ENCODE measurements around the gene ZNF660.
"Not testable (repeated sequence)": the region's sequence is repeated elsewhere in the genome, so short reads cannot be mapped to it uniquely, and the experiment has no call there.

Gene ZNF660

DNA sequence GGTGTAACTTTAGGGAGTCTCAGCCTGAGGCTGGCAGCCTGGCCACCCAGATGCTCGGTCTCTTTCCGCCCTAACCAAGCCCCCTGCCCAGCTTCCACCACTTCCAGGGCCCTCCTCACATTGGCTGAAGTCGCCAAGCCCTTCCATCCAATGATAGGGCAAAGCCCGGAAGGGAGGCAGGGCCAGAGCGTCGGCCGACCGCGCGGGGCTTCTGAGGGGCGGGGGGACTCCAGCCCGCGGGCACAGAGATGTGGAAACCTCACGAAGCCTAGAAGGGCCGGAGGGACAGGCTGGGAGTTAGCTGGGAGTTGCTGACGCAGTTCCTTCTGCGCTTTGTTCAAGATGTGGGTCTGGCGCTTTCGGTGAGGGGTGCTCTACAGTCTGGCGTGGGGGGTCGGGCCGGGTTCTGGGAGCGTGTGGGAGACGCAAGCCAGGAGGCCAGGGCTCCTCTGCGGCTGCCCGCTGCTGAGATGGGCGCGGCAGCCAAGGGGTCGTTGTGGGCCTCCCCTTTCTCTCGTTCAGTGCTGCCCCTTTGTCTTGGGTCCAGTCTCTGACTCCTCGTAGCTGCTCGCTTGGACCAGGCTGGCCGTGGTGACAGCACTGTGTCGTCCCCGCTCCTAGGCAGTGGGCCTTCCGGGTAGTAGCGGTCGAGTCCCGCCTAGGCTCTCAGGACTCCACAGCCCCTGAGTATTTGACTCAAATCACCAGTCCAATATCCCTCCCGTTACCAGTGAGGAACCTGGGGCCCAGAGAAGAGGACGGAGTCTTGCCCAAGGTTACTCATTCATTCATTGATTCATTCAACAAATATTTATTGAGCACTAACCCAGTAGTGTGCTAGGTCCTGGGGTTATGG, at the start of gene ZNF660:
TSS of gene ZNF660 (plus strand) at position 319 of the 856 bp plus-strand sequence. CDS start 9,230 bp downstream, outside the sequence.
- no peak for DNase-seq (ENCODE audit: low spot score)

DNA sequence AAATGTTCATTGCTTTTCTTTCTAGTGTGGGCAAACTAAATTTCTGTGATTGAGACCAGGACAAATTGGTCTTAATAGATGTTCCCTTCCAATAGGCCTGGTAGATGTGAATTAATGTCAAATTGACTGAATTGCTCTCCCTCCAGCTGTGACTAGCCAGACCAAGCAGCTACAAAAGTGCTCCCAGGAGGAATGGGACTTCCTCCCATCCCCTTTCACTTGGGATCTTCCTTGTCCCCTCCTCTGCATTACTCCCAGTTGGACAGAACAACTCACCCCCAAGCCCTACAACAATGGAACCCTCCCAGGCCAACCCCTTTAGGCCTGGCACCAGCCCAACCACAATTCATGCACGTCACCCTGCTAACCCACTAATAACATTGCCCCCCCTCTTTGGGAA, 49.4 kb upstream of the ZNF660 start:
- no peak for DNase-seq (ENCODE audit: low spot score)

DNA sequence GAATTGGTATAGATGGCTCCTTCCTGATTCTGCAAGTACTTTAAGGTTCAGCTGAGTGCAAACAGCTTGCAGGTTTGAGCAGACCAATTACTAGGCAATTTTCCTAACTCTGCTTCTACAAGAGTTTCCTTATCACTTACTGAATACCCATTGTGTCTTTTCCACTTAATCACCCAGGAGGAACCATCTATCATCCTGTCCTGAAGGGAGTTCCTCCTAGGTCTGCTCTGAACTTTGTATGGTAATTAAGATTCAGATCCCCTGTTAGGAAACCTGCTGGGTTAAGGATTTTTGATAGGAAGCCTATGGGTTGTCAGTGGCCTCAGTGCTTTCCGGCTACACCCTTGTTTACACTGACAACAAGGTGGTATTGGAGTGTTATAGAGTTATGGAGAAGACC, 40.0 kb upstream of the ZNF660 start:
- not testable (repeated sequence) for DNase-seq (ENCODE audit: low spot score)

DNA sequence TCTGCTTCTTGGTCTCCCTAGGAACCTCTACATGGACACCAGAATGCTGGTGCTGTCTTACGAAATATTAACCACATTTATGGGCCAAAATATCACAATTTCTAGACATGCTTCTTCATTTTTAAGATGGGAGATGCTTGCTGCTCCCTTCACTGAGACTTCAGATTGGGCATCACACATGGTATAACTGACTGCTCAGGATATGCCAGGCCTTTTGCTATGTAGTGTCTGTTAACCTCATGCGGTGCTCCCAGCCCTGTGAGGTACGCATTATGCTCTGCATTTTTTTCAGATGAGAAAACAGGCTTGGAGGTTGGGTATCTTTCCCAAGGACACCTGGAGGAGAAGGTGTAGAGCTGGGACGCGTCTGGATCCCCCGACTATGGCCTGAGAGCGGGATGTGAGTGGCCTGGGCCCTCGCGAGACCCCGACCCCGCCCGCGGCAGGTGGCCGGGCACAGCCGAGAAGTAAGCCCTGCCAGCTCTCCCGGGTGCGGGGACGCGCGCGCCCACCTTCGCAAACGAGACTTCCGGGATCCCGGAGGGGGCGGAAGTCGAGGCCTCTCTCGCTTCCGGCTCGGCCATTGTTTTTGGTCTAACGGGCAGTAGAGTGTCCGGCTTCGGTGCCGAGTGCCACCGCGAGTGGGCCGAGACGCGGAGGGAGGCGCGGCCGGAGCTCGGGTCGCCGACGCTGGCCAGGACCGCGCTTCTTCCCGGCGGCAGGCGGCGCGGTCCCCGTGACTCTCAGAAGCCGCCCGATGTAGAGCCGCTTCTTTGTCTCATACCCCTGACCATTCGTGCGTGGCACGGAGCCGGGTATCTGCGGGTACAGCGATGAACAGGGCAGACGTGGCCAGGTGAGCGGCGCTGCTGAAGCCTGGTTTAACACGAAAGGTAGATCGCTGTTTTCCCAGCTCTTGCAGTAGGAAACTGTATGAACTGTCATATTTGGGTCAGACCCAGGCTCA, 29.9 kb upstream of the ZNF660 start, which contains the start of gene ZKSCAN7:
TSS of gene ZKSCAN7 (plus strand) at position 568 of the 967 bp plus-strand sequence. CDS start 1,855 bp downstream, outside the sequence.
- no peak for DNase-seq (ENCODE audit: low spot score)

DNA sequence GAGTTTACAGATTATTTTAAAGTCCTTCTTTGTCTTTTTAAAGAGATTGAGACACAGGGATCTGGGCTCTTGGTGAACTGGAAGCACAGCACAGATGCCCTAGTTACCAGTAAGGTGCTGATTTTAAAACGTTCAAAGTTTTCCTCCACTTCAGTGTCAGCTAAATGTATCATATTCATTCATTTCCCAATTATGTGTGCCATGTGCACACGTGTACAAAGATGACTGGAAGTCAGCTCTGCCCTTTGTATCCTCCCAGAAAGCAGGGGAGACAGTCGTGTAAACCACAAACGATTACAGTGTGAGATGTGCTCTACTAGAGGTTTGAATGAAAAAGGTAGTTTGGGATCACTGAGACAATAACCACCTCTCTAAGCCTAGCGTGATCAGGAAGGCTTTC, 29.0 kb upstream of the ZNF660 start:
- no peak for DNase-seq (ENCODE audit: low spot score)

DNA sequence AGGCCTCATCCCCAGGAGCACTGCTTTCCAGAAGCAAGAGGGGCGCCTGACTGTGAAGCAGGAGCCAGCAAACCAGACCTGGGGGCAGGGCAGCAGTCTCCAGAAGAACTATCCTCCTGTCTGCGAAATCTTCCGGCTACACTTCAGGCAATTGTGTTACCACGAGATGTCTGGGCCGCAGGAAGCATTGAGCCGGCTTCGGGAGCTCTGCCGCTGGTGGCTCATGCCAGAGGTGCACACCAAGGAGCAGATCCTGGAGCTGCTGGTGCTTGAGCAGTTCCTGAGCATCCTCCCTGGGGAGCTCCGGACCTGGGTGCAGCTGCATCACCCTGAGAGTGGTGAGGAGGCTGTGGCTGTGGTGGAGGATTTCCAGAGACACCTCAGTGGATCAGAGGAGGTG, 27.7 kb upstream of the ZNF660 start:
- DNase-seq (ENCODE audit: low spot score), result no peak

DNA sequence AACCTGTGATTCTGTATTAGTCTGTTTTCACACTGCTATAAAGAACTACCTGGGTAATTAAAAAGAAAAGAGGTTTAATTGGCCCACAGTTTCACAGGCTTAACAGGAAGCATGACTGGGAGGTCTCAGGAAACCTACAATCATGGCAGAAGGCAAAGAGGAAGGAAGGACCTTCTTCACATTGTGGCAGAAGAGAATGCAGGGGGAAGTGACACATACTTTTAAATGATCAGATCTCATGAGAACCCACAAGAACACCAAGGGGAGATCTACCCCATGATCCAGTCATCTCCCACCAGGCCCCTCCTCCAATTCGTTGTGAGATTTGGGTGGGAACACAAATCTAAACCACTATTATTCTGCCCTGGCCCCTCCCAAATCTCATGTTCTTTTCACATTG, 23.7 kb upstream of the ZNF660 start:
- DNase-seq (ENCODE audit: low spot score), result no peak

DNA sequence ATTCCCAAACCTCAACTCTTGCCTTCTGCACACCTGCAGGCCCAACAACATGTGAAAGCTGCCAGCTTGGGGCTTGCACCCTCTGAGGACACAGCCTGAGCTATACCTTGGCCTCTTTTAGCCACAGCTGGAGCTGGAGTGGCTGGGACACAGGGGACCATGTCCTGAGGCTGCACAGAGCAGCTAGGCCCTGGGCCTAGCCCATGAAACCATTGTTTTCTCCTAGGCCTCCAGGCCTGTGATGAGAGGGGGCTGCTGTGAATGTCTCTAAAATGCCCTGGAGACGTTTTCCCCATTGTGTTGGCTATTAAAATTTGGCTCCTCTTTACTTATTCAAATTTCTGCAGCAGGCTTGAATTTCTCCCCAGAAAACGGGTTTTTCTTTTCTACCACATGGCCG, 22.6 kb upstream of the ZNF660 start:
- DNase-seq (ENCODE audit: low spot score), result no peak

DNA sequence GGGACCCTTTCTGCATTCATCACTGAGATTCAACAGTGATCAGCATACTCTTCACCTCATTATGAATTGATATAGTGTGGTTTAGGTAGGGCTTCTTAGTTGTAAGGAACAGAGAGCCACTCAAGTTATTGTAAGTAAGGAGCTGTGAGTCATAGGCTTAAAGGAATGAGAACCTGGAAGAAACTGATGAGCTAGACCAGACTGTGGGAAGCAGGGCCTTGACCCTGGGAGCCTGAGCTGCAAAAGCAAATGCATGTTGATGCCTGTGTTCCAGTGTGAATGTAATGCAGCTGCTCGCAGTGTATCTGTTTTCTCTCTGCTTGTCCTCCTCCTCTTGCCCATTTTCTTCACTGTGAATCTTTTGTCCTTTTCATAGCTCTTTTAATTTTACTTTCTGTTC, 16.2 kb upstream of the ZNF660 start:
- no peak for DNase-seq (ENCODE audit: low spot score)

DNA sequence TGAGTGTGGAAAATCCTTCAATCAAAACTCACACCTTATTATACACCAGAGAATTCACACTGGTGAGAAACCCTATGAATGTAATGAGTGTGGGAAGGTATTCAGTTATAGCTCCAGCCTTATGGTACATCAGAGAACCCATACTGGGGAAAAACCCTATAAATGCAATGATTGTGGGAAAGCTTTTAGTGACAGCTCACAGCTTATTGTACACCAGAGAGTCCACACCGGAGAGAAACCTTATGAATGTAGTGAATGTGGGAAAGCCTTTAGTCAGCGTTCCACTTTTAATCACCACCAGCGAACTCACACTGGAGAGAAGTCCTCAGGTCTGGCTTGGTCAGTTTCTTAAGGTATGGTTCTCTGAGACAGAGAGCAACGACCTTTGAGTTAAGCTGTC, 13.7 kb upstream of the ZNF660 start:
- DNase-seq (ENCODE audit: low spot score), result no peak

DNA sequence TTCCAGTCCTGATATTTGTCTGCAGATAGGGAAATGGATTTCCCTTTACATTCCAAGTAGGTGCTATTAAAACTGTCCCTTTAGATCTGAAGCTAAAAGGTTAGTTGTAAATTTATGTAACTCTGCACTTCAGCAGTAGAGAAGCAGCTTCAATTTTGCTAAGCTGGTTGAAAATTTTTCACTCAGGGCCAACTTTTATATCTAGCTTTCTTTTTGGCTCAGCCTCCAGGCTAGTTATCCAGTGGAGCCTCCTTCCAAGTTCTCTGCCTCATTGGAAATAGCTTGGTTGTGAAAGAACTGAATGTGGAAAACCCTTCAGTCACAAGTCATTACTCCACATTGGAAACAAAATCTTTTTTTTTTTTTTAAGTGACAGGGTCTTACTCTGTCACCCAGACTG, 8.2 kb upstream of the ZNF660 start:
- DNase-seq (ENCODE audit: low spot score), result no peak

DNA sequence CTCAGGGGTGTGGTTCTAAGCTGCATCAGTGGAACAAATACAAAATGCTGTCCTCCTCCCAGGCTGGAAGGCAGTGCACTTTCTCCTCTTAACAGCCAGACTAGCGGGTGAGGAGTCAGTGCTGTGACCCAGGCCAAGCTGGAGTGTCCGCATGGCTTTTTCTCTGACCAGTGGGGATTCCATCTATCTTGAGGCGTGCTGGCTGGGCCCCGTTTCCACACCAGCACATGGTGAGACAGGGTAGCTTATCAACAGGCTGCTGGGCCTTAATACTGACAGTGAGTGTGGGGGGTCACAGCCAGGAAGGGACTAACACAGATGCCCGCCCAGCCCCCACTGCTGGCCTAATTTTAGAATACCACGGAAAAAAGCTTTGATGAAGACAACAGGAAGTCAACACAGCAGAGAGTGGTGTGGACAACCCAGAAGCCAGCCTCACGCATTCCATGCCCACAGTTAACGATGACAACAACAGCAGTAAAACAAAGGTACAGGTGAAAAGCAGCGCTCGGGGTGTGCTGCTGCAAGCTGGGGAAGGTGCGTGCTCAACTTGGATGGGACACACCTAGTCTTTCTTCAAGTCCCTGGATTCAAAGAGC, 7.3 kb upstream of the ZNF660 start:
- not testable (repeated sequence) for DNase-seq (ENCODE audit: low spot score)

DNA sequence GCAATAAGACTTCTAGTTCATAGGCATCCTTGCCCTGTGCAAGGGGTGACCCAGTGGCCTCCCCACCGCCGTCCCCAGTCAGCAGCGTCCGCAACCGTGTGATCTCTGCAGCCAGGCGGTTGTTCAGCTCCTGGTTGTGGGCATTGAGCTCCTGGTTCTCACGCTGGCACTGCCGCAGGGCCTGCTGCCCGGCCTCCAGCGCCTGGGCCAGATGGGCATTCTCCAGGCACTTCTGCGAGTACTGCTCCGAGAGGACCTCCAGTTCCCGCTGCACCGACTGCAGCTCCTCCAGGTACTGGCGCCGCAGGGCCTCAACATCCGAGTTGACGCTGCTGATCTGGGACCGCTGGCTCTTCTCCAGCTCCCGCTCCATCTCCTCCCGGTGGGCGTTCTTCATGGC, 6.4 kb upstream of the ZNF660 start:
- DNase-seq (ENCODE audit: low spot score), result not testable (repeated sequence)

DNA sequence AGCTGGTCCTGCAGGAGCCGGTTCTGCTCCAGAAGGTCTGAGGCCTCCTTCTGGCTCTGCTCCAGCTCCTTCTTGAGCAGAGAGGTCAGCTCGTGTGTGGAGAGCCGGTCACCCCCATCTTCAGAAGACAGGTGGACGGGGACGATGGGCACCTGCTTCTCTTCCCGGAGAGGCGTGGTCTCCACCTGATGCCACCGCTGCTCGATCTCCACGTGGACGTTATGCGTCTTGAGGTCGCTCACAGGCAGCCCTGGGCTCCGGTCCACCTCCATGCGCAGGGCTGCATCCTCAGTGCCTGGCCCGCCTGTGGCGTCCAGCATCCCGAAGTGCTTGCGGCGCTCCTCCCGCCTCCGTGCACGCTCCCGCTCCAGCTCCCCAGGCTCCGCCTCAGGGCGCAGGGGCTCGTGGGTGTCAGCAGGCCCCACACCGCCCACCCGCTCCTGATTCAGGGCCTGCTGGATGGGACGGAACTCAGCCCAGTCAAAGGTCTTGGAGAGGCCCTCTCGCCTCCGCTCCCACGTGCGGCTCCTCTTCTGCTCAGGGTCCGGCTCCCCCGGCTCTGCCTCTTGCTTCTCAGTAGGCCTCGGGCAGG, 5.7 kb upstream of the ZNF660 start:
- not testable (repeated sequence) for DNase-seq (ENCODE audit: low spot score)

DNA sequence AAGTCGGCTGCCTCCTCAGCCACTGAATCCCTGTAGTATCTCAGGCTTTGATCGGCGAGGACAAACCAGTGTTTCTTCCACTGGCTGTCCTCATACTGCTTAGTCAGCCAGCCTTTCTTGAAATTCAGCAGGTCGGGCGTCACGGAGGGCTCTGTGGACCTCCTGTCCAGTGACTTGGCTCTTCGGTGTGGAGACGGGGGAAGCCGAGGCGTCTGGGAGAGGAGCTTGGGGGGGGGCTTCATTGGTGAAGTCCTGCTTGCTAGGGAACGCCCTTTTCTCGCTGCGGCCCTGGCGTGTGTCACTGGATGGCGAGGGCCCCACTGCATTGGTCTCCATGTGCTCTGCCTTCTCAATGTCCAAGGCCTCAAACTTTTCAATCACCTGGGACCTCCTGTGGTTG, 5.0 kb upstream of the ZNF660 start:
- not testable (repeated sequence) for DNase-seq (ENCODE audit: low spot score)

DNA sequence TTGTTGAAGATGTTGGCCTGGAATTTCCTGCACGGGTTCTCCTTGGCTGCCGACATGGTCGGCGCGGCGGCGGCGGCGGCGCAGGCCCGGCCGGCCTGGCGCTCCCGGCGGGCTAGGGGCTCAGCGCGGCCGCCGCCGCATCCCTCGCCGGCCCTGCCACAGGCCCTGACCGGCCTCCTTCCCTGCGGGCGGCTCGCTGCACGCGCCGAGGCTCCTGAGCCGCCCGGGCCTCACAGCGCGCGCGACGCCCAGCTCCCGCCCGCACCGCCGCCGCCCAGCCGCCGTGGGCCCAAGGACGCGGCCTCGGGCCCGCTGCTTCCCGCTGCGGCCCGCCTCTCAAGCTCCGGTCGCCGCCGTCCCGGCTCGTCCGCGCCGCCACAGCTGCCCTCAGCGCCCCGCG, 3.8 kb upstream of the ZNF660 start:
- not testable (repeated sequence) for DNase-seq (ENCODE audit: low spot score)

DNA sequence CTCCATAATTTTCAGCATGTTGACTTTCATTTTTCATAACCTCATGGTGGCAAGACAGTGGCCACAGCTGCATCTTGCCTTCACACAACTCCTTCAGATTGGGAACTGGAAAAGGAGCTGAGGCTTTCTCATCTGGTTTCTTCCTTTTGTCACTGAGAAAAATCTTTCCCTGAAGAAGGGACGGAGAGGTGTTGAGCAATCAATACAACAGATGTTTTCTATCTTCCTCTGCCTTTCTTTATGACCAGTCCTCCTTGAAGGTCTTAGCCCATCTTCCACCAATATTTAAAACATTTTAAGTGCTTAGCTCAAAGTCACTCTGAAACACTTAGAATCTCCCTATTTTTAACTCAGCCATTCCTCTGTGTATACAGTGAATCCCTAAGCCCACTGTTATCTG, 11.9 kb downstream of the ZNF660 start:
- no peak for DNase-seq (ENCODE audit: low spot score)

DNA sequence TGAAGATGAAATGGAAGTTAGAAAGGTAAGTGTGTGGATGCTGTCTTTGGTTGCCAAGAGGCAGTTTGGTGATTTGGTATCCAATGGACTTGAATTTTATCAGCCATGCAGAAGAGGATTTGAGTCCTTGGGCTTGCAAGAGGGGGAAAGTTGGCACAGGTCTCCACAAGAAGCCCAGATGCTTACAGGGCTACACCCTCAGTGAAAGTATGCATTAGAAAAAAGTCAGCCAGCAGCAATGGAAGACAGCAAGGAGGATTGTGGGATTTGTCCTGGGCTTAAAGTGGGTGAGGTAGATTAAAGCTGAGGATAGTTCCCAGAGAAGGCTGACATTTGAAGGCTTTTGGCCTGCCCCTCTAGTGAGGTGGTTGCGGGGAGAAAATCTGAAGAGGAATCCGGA, 17.0 kb downstream of the ZNF660 start:
- DNase-seq (ENCODE audit: low spot score), result no peak

DNA sequence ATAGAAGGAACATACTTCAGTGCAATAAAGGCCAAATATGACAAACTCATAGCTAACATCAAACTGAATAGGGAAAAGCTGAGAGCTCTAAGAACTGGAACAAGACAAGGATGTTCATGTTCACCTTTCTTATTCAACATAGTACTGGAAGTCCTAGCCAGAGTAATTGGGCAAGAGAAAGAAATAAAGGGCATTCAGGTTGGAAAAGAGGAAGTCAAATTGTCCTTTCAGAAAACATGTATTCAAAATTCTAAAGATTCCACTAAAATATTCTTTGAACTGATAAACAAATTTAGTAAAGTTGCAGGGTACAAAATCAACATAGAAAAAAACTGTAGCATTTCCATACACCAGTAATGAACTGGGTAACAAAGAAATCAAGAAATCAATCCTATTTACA, 27.9 kb downstream of the ZNF660 start:
- no peak for DNase-seq (ENCODE audit: low spot score)

DNA sequence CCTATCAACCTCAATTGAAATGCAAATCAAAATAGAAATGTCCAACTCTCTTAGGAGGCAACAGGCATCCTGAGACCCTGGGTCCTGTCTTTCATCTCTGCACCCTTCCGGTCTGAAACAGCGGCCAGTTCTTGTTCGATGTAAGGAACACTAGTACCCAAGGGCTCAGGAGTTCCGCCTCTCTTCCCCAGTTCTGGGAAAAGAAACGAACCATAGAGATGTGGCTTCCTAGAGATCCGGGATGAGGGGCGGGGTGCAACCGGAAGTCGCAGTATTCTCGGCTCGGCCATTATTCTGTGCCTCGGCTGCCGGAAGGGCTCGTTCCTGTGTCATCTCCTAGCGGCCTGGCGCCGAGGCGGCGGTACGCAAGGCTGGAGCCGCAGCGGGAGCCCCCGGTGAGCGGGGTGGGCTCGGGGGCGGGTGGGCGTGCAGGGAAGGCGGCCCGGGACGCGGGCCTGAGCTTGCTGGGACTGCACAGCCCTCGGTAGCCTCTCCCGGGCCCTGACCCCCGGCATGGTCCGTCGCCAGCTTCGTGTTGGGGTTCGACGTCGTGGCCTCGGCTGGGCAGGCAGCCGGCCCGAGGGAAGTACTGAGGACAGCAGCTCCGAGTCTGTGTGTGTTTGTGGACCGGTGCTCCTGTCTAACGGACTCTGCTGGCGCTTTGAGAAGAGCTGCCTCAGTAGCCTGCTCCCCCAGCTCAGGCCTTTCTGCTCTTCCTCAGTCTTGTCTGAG, 40.2 kb downstream of the ZNF660 start, which contains the start of gene ZNF197:
TSS of gene ZNF197 (plus strand) at position 288 of the 732 bp plus-strand sequence. CDS start 4,119 bp downstream, outside the sequence.
- DNase-seq (ENCODE audit: low spot score), result peak; percentile 87

DNA sequence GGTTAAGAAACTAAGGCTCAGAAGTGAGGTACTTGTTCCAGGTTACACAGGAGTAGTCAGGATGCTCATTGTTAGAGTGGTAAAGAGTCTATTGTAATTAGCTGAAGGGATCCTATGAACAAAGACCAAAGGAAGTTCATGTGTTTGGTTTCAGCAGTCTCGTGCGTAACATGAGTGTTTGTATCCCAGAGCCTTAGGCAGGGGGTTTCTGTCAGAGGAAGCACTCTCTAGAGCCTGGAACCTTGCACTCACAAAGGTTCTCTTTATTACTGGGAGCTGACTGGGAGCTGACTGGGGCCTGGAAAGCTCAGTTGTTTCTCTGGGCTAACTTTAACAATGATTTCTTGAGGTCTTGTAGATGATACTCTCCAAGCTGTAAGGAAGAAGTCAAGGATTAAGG, 44.0 kb downstream of the ZNF660 start:
- DNase-seq (ENCODE audit: low spot score), result no peak
